ENCODE measurements around the gene SRP9. TPM values are rescaled to one million over a fixed set of nuclear protein-coding genes. Genes with fewer than 3 reads are reported as not detected.

SRP9 gene
- total and polyA plus RNA-seq, 10 of the 15 experiments (the other 5 are each of a cell fraction or from before 2014, with no cell fraction given), result 248 to 1,200 (median 514) TPM

GRCh38 chr1:225830841-225831240 lies 53.2 kb downstream of the SRP9 start:
- Histone ChIP-seq H3K27ac (ENCODE audit: control insufficient read depth, insufficient read depth) (no peak overlapping the region), H3K79me2 (ENCODE audit: control insufficient read depth, insufficient read depth, low read length) (no peaks in the 10 kb centered on the region), H3K36me3 (ENCODE audit: control insufficient read depth in 2 of 2, insufficient read depth in 2 of 2, low read length in 1 of 2) (no peaks in the 10 kb centered on the region), H3K9me3 (replicated peaks; ENCODE audit: control insufficient read depth, insufficient read depth, low read length) (no peaks in the 10 kb centered on the region), H3K4me2 (ENCODE audit: control insufficient read depth, insufficient read depth) (no peak overlapping the region), H3K9ac (ENCODE audit: control insufficient read depth, insufficient read depth, low read length) (no peak overlapping the region), H4K20me1 (ENCODE audit: control insufficient read depth, insufficient read depth) (no peaks in the 10 kb centered on the region), H2AFZ (ENCODE audit: control insufficient read depth, low read depth, low read length) (no peak overlapping the region), H3K4me3 (no peak overlapping the region), H3K27me3 (replicated peaks in 1 of 2; ENCODE audit: control insufficient read depth in 2 of 2, insufficient read depth in 2 of 2, low read length in 1 of 2) (no peaks in the 10 kb centered on the region), H3K4me1 (ENCODE audit: control insufficient read depth, insufficient read depth, low read length) (no peaks in the 10 kb centered on the region)
- no TSS peak for BruUV-seq (replicated peaks)
- ChIA-PET POLR2A (no interaction called here), RAD21 (ENCODE audit: unreplicated experiment) (no interaction called here), SMC1A (ENCODE audit: uncharacterized antibody, unreplicated experiment) (no interaction called here), CTCF (no interaction called here)
- no peak for DNase-seq (ENCODE audit: low read depth, low spot score)
- in situ Hi-C loops (cut with MboI), result no loop called here
- ATAC-seq, result no peak
- FAIRE-seq, result no peak
- intact Hi-C loops (cut with micrococcal nuclease; ENCODE audit: unreplicated experiment), result no loop called here
- TF ChIP-seq ZNF622 (IDR thresholded peaks at IDR 0.05) (no peak), ZBED1 (IDR thresholded peaks at IDR 0.05; ENCODE audit: borderline replicate concordance) (no peak), MTA2 (IDR thresholded peaks at IDR 0.05; ENCODE audit: low read depth) (no peak), ZZZ3 (IDR thresholded peaks at IDR 0.05; ENCODE audit: control insufficient read depth, insufficient read length, low read depth) (no peak), CHD1 (IDR thresholded peaks at IDR 0.05; ENCODE audit: low read depth, low read length) (no peak), NRF1 (conservative IDR thresholded peaks at IDR 0.05; ENCODE audit: low read depth, low read length) (no peak), EED (IDR thresholded peaks at IDR 0.05; ENCODE audit: low read depth) (no peak), MEF2B (IDR thresholded peaks at IDR 0.05; ENCODE audit: partially characterized antibody, poor library complexity, severe bottlenecking) (no peak), LARP7 (IDR thresholded peaks at IDR 0.05) (no peak), CBX3 (IDR thresholded peaks at IDR 0.05; ENCODE audit: borderline replicate concordance, low read depth) (no peak), JUNB (IDR thresholded peaks at IDR 0.05) (no peak), NR2F1 (conservative IDR thresholded peaks at IDR 0.05) (no peak), DPF2 (IDR thresholded peaks at IDR 0.05) (no peak), TCF12 (IDR thresholded peaks at IDR 0.05; ENCODE audit: low read depth, low read length) (no peak), FOXK2 (IDR thresholded peaks at IDR 0.05) (no peak), HDAC6 (IDR thresholded peaks at IDR 0.05; ENCODE audit: unreplicated experiment) (no peak), CEBPB (IDR thresholded peaks at IDR 0.05; ENCODE audit: borderline replicate concordance in 1 of 2, low read depth in 2 of 2, low read length in 2 of 2) (no peak)
- TF ChIP-seq, protein P1, sequence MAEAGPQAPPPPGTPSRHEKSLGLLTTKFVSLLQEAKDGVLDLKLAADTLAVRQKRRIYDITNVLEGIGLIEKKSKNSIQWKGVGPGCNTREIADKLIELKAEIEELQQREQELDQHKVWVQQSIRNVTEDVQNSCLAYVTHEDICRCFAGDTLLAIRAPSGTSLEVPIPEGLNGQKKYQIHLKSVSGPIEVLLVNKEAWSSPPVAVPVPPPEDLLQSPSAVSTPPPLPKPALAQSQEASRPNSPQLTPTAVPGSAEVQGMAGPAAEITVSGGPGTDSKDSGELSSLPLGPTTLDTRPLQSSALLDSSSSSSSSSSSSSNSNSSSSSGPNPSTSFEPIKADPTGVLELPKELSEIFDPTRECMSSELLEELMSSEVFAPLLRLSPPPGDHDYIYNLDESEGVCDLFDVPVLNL (IDR thresholded peaks at IDR 0.05; ENCODE audit: low read depth, low read length), result no peak
- TF ChIP-seq, protein P2, sequence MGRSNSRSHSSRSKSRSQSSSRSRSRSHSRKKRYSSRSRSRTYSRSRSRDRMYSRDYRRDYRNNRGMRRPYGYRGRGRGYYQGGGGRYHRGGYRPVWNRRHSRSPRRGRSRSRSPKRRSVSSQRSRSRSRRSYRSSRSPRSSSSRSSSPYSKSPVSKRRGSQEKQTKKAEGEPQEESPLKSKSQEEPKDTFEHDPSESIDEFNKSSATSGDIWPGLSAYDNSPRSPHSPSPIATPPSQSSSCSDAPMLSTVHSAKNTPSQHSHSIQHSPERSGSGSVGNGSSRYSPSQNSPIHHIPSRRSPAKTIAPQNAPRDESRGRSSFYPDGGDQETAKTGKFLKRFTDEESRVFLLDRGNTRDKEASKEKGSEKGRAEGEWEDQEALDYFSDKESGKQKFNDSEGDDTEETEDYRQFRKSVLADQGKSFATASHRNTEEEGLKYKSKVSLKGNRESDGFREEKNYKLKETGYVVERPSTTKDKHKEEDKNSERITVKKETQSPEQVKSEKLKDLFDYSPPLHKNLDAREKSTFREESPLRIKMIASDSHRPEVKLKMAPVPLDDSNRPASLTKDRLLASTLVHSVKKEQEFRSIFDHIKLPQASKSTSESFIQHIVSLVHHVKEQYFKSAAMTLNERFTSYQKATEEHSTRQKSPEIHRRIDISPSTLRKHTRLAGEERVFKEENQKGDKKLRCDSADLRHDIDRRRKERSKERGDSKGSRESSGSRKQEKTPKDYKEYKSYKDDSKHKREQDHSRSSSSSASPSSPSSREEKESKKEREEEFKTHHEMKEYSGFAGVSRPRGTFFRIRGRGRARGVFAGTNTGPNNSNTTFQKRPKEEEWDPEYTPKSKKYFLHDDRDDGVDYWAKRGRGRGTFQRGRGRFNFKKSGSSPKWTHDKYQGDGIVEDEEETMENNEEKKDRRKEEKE (IDR thresholded peaks at IDR 0.05), result no peak
- 85% methylated on average over 6 of the region's 6 CpGs for WGBS (ENCODE audit: insufficient coverage, insufficient replicate concordance, low lambda C conversion rate, missing lambda C conversion rate)
